OCI-LY7 (cell line): ENCODE data around the gene GPR32.

ENCODE experiments used
- EZH2phosphoT487 ChIP-seq: fragments of 200-600 bp; sonication (generic); IDR thresholded peaks from 2 replicates; pipeline ENCODE4 v1.6.1; 2018; ENCODE audit warnings: low read depth, borderline replicate concordance, mild to moderate bottlenecking, mixed run types, antibody characterized with exemption, low read length, moderate library complexity, mixed read lengths
- TF ChIP-seq, protein P1 (sequence below): fragments of 200-600 bp; sonication (generic); conservative IDR thresholded peaks from 2 replicates; pipeline ENCODE4 v1.5.1; 2014; ENCODE audit warnings: mild to moderate bottlenecking, antibody characterized with exemption, low read length, moderate library complexity, mixed read lengths

GRCh38 chr19:50794876-50795663, 24.8 kb downstream of the GPR32 start:
- TF ChIP-seq, protein P1, sequence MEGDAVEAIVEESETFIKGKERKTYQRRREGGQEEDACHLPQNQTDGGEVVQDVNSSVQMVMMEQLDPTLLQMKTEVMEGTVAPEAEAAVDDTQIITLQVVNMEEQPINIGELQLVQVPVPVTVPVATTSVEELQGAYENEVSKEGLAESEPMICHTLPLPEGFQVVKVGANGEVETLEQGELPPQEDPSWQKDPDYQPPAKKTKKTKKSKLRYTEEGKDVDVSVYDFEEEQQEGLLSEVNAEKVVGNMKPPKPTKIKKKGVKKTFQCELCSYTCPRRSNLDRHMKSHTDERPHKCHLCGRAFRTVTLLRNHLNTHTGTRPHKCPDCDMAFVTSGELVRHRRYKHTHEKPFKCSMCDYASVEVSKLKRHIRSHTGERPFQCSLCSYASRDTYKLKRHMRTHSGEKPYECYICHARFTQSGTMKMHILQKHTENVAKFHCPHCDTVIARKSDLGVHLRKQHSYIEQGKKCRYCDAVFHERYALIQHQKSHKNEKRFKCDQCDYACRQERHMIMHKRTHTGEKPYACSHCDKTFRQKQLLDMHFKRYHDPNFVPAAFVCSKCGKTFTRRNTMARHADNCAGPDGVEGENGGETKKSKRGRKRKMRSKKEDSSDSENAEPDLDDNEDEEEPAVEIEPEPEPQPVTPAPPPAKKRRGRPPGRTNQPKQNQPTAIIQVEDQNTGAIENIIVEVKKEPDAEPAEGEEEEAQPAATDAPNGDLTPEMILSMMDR, result peak; percentile 51
- TF ChIP-seq EZH2phosphoT487, result no peak
